NCI-H1048 (cell line): ENCODE measurements around the gene CCDC170.
"Not testable (repeated sequence)": the region's sequence is repeated elsewhere in the genome, so short reads cannot be mapped to it uniquely, and the experiment has no call there.

Experiments used
- DNase-seq: peaks from one replicate; lab custom pipeline; 2025; lab: John Stamatoyannopoulos, UW

The CCDC170 gene

DNA sequence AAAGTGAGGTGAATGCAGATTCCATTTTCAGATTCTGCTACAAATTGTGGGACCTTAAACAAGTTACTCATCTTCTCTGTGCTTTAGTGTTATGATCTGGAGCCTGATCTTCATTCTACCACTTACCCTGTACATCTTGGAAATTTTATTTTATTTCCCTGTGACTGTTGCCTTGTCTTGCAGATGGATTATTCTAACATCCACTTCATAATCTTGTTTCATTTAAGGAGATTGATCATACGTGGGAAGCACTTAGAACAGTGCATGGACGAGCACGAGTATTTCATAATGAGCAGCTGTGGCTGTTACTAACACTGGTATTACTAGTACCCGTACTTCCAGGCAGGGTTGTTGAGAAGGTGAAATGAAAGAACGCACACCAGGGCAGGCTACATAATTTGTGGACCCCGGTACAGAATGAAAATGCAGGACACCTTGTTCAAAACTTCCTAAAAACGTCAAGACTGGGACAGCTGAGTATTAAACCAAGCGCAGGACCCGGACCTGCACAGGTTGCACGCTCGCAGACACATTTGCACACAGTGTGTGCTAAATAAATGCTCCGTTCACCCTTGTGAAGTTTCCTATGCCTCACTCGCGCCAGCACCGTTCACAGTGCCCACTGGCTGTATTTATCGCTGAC is 535 bp upstream of the CCDC170 start:
- DNase-seq = no peak

DNA sequence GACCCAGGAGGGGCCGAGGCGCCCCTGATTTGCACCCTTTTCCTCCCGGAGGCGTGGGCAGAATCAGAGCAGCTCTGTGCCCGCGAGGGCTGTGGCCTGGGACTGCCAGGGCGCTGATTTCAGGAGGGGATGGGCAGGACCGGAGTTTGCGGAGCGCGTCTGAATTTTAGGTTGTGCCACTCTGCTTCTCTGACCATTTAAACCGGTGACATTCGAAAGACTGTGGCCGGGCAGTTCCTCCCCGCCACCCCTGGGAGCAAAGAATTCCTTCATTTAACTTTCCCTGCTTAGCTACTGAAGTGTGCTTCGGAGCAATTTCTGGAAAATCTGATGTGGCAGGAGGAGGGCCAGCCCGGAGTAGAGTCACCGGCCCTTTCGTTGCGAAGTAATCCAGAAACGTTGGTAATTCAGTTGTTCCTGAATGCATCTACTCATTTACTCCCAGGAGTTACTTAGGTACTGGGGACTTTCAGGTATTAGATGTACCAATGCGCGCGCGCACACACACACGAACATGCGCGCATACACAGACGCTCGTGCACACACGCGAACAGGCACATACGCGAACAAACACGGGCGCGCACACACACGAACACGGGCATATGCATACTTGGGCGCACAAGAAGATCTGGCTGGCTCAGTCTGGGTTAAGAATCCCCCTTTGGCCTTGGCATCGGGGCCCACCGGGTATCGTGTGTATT is 568 bp downstream of the CCDC170 start:
- DNase-seq = no peak

GRCh38 chr6:151494936-151495320 is 1.1 kb downstream of the CCDC170 start:
- DNase-seq = no peak

GRCh38 chr6:151495380-151495779 is 1.6 kb downstream of the CCDC170 start:
- no peak for DNase-seq

DNA sequence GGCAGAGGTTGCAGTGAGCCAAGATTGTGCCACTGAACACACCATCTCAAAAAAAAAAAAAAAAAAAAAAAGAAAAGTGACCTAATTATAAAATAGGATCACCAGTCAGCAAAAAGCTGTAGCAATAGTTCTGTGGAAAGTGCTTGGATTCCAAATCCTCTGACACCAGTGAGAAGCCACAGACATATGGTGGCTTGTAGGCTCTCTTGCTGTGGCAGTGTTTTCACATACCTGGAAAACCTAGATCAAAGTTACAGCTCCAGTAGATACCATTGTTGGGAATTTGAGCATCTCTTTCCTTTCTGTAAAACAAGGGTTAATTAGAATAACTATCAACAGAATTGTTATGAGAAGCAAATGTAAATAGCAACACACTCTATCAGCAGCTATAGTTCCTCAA is 4.1 kb downstream of the CCDC170 start:
- no peak for DNase-seq

GRCh38 chr6:151498327-151498726 is 4.5 kb downstream of the CCDC170 start:
- DNase-seq = no peak

- DNase-seq = no peak
These were observed 5.7 kb downstream of the CCDC170 start for GRCh38 chr6:151499551-151499950.

DNA sequence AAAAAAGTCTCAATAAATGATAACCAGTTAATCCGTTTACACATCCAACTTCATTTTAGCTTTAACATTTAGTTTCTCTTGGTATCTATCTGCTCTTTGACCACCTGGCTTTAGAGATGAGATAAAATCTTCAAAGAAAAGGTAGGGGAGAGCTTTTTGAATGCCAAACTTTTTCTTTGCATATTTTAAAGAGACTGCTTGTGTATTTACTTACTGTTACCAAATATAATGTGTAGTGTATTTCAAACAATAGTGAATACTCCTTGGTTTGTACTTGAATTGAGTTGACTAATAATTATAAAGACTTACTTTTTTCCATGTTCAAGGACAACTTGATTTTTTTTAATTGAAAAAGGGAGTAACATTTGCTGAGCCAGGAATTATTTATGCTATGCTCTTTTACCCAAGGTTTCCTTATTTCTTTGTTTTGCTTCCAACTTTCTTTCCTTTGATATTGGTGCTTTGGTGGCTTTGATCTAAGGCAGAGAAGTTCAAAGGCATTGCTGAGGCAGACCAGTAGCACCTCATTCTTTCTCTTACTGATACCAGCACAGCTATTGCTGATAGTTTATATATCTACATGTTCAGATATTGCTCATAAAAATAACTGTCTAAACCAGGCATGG is 7.8 kb downstream of the CCDC170 start:
- DNase-seq = no peak

GRCh38 chr6:151502499-151502898 is 8.7 kb downstream of the CCDC170 start:
- no peak for DNase-seq

GRCh38 chr6:151506761-151507160 is 12.9 kb downstream of the CCDC170 start:
- DNase-seq = no peak

DNA sequence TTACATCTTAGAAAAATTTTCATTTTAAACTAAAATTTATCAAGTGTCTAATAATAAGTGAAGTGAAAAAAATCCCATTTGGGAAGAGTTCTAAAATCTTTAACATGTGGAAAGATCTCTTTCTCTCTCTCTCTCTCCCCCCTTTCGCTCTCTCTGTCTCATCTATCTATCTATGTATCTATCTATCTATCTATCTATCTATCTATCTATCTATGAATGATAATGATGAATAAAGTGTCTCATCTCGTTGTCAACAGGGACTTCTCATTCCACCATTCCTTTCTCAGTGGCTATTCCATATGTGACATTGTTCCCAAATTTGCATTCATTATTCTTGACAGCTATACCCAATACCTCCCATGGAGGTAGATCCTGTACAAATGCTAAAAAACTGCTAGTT is 15.2 kb downstream of the CCDC170 start:
- DNase-seq = no peak

DNA sequence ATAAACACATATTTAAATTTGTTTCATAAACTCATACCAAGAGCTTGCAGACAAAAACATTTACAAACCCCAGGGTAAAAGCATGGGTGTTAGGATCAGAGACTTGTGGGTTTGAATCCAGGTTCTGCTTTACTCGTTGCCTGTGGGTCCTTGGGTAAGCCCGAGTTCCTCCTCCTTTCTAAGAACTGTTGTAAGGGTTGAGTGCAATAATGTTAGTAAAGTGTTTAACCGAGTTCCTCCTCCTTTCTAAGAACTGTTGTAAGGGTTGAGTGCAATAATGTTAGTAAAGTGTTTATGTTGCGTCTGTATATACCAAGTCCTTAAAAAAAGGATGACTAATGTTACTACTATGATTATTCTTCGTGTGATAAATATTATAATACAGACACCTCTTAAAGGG is 18.7 kb downstream of the CCDC170 start:
- DNase-seq = no peak

DNA sequence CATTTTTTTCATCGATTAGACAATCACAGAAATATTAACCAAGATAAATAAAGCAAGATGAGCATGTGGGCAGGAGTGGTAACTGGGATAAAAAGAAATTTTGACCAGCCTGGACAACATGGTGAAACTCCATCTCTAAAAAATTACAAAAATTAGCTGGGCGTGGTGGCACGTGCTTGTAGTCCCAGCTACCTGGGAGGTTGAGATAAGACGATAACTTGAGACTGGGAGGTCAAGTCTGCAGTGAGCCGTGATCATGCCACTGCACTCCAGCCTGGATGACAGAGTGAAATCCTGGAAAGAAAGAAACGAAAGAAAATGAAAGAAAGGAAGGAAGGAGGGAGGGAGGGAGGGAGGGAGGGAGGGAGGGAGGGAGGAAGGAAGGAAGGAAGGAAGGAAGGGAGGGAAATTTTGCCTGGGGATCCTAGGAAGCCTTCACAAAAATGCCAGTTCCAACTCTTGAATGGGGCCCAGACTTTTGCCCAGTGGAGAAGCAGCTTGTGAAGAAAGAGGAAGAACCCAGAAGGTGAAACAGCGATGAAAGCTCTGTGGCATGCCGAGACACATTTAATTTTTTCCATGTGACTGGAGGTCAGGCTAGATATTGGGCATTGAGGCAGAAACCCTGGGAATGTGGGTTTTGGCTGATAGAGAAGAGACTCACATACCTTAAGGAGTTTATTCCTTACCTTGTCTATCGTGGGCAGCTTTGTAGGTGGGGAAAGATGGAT is 20.3 kb downstream of the CCDC170 start:
- DNase-seq = no peak

DNA sequence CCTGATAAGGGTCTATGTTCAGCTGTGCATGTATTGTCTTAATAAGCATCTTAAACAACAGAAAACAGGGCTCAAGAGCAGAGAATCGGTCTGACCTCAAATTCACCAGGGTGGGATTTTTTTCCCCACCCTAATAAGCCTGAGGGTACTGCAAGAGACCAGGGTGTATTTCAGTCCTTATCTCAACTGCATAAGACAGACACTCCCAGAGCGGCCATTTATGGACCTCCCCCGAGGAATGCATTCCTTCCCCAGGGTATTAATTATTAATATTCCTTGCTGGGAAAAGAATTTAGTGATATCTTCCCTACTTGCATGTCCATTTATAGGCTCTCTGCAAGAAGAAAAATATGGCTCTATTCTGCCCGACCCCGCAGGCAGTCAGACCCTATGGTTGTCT is 25.2 kb downstream of the CCDC170 start:
- not testable (repeated sequence) for DNase-seq

GRCh38 chr6:151523034-151523433 is 29.2 kb downstream of the CCDC170 start:
- DNase-seq = no peak

DNA sequence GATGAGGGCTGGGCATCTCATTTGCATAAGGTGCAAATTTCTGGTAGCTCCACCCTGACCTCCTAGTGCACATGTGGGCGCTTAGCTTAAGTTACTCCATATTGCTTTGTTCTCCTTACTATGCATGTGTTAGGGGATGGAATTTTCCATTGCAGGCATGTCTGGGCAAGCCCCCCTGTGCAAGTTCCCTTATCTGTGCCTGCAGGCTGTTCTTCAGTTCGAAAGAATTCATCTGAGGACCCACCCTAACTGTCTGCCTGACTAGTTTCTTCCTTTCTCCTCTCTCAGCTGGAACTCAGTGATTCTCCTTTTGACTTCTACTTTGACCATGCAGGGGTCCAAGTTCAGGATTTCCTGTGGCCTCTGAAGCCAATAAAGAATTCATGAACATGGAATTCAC is 30.2 kb downstream of the CCDC170 start:
- DNase-seq = no peak

DNA sequence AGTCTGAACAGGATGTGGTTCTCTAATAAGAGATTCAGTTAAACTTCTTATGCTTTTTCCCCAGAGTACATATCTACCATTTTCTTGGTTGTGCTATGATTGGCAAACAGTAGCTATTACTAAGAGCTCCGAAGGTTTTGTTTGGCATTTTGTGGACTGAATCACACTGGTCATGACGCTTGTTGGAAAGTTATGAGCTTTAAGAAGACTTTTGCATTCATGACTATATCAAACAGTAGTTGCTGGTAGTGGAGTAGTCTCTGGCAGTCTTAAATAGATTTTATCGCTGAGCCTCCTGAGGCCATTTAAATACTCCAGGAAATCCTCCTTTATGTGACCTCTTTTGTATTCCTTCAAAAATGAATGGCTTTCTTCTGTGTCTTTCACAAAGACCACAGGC is 40.8 kb downstream of the CCDC170 start:
- no peak for DNase-seq

GRCh38 chr6:151535476-151536187 is 41.8 kb downstream of the CCDC170 start:
- DNase-seq = no peak

GRCh38 chr6:151536188-151536479 is 42.3 kb downstream of the CCDC170 start:
- no peak for DNase-seq

DNA sequence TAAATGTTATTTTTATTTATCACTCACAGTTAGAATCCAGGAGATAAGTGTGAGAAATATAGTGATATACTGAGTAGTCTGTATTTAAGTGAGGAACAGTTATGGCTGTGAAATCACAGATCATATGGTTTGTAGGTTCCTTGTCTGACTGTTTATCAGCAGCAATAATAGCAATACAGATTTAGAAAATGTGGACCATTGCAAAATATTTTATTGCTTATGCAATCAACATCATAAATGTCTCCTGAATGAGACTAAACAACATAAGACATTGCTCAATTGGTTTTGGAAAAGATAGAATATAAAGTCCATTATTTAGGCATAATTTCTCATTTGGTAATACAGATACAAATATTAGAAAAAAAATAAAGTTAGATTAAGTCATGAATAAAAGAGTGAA is 43.7 kb downstream of the CCDC170 start:
- DNase-seq = no peak

- no peak for DNase-seq
These were observed 45.9 kb downstream of the CCDC170 start for GRCh38 chr6:151539506-151540268.

DNA sequence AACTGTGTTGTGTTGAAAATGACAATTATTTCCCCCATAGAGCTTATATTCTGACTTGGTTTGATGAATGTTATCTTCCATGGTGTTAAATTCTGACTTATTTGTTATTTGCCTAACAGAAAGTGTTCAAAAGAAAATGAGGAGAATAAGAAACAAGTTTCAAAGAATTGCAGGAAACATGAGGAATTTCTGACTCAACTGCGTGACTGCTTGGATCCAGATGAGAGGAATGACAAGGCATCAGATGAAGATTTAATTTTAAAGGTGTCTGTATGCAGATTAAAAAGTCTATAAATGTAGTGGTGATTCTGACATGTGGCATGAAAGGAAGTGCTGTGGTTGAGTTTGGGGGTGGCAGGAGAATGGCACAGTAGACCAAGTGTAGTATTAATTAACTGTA is 50.6 kb downstream of the CCDC170 start:
- no peak for DNase-seq
